WERI-Rb-1 (cell line): ENCODE data around the gene IFT80.

ENCODE experiments used
- DNase-seq: peaks from one replicate; pipeline ENCODE4 v3.0.0-alpha.2; 2020
- H3K27ac ChIP-seq: fragments of 250-450 bp; sonication (Bioruptor Pico); 2 replicates; pipeline ENCODE4 v1.5.1; 2020; ENCODE audit warnings: mild to moderate bottlenecking, moderate library complexity
- H3K27me3 ChIP-seq: fragments of 250-450 bp; sonication (Bioruptor Pico); 2 replicates; pipeline ENCODE4 v1.5.1; 2021; ENCODE audit warnings: mild to moderate bottlenecking, low read depth, moderate library complexity; ENCODE audit not compliant: insufficient read depth, severe bottlenecking
- H3K36me3 ChIP-seq: fragments of 250-450 bp; sonication (Bioruptor Pico); 2 replicates; pipeline ENCODE4 v1.5.1; 2020; ENCODE audit warnings: mild to moderate bottlenecking, moderate library complexity
- H3K4me3 ChIP-seq: 2 replicates; pipeline ENCODE4 v1.5.1; 2011; ENCODE audit warnings: low read depth, mild to moderate bottlenecking, control low read depth, low read length
- H3K9me3 ChIP-seq: fragments of 250-450 bp; sonication (Bioruptor Pico); 2 replicates; pipeline ENCODE4 v1.5.1; 2021; ENCODE audit warnings: mild to moderate bottlenecking, moderate library complexity; ENCODE audit not compliant: severe bottlenecking
- CTCF ChIP-seq: IDR thresholded peaks from 2 replicates; pipeline ENCODE4 v1.5.1; 2011; ENCODE audit warnings: low read depth, mild to moderate bottlenecking, control low read depth, inconsistent platforms, low read length

The IFT80 gene

GRCh38 chr3:160374925-160375324, 24.1 kb downstream of the IFT80 start:
- no peak overlapping the region for H3K27ac ChIP-seq

GRCh38 chr3:160374472-160374871, 24.6 kb downstream of the IFT80 start:
- Histone ChIP-seq H3K9me3 (no peaks in the 10 kb centered on the region), H3K27ac (no peak overlapping the region), H3K4me3 (no peak overlapping the region), H3K36me3 (peaks cover 19% of the 10 kb centered on the region), H3K27me3 (no peaks in the 10 kb centered on the region)
- no peak for DNase-seq
- TF ChIP-seq CTCF: no peak

More at GRCh38 chr3:160374925-160375324, 24.1 kb downstream of the IFT80 start:
- TF ChIP-seq CTCF: no peak
- Histone ChIP-seq H3K9me3 (no peaks in the 10 kb centered on the region), H3K4me3 (no peak overlapping the region), H3K27me3 (no peaks in the 10 kb centered on the region), H3K36me3 (peaks cover 19% of the 10 kb centered on the region)
- no peak for DNase-seq

- DNase-seq: no peak
- no peak for TF ChIP-seq CTCF
Measured at GRCh38 chr3:160373655-160374054, 25.4 kb downstream of the IFT80 start.

GRCh38 chr3:160372780-160373179, 26.2 kb downstream of the IFT80 start:
- DNase-seq: no peak
- TF ChIP-seq CTCF: no peak
- no peaks in the 10 kb centered on the region for H3K9me3 ChIP-seq
- no peaks in the 10 kb centered on the region for H3K27me3 ChIP-seq
- no peak overlapping the region for H3K4me3 ChIP-seq
- H3K27ac ChIP-seq: no peak overlapping the region
- peaks cover 19% of the 10 kb centered on the region for H3K36me3 ChIP-seq

More at GRCh38 chr3:160373655-160374054, 25.4 kb downstream of the IFT80 start:
- H3K9me3 ChIP-seq: no peaks in the 10 kb centered on the region
- no peak overlapping the region for H3K4me3 ChIP-seq
- H3K27me3 ChIP-seq: no peaks in the 10 kb centered on the region
- H3K36me3 ChIP-seq: peaks cover 19% of the 10 kb centered on the region
- H3K27ac ChIP-seq: no peak overlapping the region

- peak; percentile 48 for DNase-seq
- no peak overlapping the region for H3K4me3 ChIP-seq
- H3K27me3 ChIP-seq: no peaks in the 10 kb centered on the region
- peaks cover 19% of the 10 kb centered on the region for H3K36me3 ChIP-seq
- TF ChIP-seq CTCF: no peak
- no peaks in the 10 kb centered on the region for H3K9me3 ChIP-seq
- H3K27ac ChIP-seq: no peak overlapping the region
Measured at GRCh38 chr3:160370987-160371857, 27.8 kb downstream of the IFT80 start.
